HEK293T (cell line): ENCODE results near the gene KCNC1.

Experiments used
- BHLHE40 ChIP-seq: fragments of 450-650 bp; IDR thresholded peaks from 2 replicates; pipeline ENCODE4 v1.6.1; 2016; ENCODE audit warnings: mild to moderate bottlenecking, moderate library complexity, borderline replicate concordance
- CTBP1 ChIP-seq: fragments of 450-650 bp; IDR thresholded peaks from 2 replicates; pipeline ENCODE4 v1.6.1; 2016; ENCODE audit warnings: borderline replicate concordance
- ELF4 ChIP-seq: fragments of 450-650 bp; IDR thresholded peaks from 2 replicates; pipeline ENCODE4 v1.6.1; 2017; ENCODE audit warnings: antibody characterized with exemption
- FOXK2 ChIP-seq: fragments of 450-650 bp; IDR thresholded peaks from 2 replicates; pipeline ENCODE4 v1.6.1; 2016; ENCODE audit warnings: mild to moderate bottlenecking
- FOXM1 ChIP-seq: fragments of 450-650 bp; IDR thresholded peaks from 2 replicates; pipeline ENCODE4 v1.6.1; 2017; ENCODE audit warnings: mild to moderate bottlenecking, borderline replicate concordance
- SP1 ChIP-seq: fragments of 450-650 bp; IDR thresholded peaks from 2 replicates; pipeline ENCODE4 v1.6.1; 2017
- SUZ12 ChIP-seq: fragments of 450-650 bp; IDR thresholded peaks from 2 replicates; pipeline ENCODE4 v1.6.1; 2016; ENCODE audit warnings: mild to moderate bottlenecking
- TARDBP ChIP-seq: fragments of 450-650 bp; IDR thresholded peaks from 2 replicates; pipeline ENCODE4 v1.6.1; 2016

GRCh38 chr11:17694494-17695110, 40.0 kb upstream of the KCNC1 start:
- TF ChIP-seq FOXM1, result no peak
- no peak for TF ChIP-seq BHLHE40
- TF ChIP-seq SP1, result no peak
- no peak for TF ChIP-seq CTBP1
- no peak for TF ChIP-seq ELF4
- TF ChIP-seq SUZ12, result no peak
- TF ChIP-seq FOXK2, result no peak
- TF ChIP-seq TARDBP, result no peak
